HG03571 (cell line): ENCODE measurements around the gene GPR152.

Experiments used
- ATAC-seq: cut with Tn5 transposase; IDR thresholded peaks from one replicate; pipeline ENCODE4 v1.9.1; 2021; ENCODE audit not compliant: unreplicated experiment

The GPR152 gene

DNA sequence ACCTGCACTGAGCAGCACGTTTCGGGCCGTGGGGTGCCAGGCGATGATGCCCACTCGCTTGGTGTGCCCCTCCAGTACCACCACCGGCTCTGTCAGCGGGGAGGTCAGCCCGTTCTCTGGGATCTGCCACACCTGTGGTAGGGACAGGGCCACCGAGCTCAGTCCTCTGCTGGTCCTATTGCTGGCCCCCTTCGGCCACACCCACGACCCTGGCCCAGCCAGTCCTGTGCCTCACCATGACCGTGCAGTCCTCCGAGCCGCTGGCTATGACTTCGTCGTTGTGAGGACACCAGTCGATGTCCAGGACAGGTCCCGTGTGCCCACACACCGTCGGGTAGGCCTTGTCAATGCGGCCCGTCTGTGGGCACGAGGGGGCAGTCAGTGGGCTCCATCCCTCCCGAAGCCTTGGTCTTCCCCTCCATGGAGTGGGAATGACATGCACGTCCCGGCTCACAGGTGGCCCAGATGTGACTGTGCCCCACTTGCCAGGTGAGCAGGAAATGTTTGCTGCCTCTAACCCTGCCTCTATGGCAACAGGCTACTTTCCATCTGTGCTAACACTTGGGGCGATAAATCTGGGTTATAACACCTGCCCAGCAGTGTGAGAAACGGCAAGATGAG, 10.7 kb downstream of the GPR152 start:
- no peak for ATAC-seq

DNA sequence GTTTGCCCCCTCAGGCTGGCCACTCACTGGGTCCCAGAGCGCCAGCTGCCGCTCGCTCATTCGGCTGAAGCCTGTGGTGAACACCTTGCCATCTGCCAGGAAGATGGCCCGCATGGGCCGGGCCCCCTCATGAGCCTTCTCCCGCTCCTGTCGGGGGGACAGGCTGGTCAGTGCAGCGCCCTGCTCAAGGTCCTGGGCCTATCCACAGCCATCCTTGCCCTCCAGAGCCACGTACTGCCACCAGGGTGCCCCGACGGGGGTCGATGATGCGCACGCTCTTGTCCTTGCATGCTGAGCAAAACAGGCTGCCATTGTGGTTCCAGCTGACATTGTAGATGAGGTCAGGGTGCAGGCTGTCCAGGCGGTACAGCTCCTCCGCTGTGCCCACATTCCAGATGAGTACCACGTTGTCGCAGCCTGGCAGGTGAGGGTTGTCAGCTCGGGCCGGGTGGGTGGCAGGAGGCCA, 11.4 kb downstream of the GPR152 start:
- no peak for ATAC-seq

DNA sequence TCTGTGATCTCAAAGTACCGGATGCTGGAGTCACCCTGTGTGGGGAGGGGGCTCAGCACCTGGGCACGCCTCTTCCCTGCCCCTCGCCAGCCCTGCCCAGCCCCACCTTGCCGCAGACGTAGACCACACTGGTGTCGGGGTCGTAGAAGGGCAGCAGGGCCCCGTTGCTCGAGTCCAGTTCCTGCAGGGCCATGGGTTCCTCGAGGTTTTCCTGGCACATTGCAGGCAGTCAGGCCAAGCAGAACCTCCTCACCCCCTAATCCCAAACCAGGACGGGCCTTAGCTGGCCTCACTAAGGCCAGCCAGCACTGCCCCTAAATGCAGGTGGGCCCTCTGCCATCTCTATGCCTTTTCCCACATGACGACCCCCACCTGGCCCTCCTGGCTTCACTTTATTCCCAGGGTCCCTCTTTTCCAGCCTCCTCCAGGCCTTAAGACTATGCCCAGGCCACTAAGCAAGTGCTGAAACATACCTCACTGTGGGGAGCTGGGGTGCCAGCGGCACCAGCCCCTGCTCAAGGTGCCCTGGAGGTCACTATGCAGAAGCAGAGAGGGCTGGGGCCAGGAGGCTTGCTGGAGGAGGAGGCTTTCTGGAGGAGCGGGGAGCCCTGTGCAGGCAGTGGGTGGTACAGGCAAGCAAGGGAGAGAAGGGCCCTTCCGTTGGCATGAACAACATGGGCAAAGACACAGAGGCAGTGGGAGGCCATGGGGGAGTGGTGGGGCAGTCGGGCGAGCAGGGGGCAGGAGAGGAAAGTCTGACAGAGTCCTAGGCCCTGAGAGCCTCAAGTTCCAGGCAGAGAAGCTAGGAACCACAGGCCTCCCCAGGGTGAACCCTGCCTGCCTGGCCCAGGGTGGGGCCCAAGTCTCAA, 12.1 kb downstream of the GPR152 start:
- no peak for ATAC-seq

- no peak for ATAC-seq
Measured at GRCh38 chr11:67439321-67440228, 13.0 kb downstream of the GPR152 start.

DNA sequence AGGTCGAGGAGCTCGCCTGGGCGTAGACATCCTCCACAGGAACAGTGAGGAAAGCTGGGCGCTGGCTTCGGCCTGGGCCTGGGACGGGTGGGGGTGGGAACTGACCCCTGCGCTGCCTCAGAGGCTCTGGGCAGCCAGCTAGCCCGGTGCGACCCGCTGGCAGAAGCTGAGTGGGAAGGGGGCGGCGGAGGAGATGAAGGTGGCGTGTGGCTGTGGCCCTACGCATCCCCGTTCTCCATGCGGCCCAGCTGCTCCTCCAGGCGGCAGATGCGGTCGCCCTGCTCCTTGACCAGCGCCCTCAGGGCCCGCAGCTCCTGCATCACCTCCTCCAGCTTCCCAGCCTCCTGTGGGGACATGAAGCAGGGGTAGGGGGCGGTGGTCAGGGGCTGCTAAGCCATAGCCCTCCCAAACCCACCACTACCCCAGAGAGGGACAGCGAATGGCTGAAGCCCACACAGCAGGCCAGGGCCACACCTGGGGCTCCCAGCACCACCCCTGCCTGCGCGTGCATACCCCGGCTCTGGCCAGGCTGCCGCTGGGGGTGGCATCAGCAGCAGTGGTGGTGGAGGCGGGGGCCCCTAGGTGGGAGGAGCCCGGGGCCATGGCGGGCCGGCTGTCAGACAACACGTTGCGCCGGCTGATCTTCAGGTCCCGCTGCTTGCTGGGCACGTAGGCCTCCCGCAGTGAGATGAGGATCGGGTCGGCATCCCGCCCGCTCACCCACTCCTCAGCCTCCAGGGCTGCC, 14.2 kb downstream of the GPR152 start:
- no peak for ATAC-seq

GRCh38 chr11:67437809-67438157, 14.7 kb downstream of the GPR152 start:
- ATAC-seq, result no peak

- no peak for ATAC-seq
Measured at GRCh38 chr11:67437082-67437808, 15.3 kb downstream of the GPR152 start, which contains the start of gene PTPRCAP. Gene PTPRCAP (minus strand): TSS chr11:67437682. CDS start chr11:67437619, 63 bp downstream.

- ATAC-seq, result peak; percentile 31
Measured at GRCh38 chr11:67436459-67437081, 16.0 kb downstream of the GPR152 start.

DNA sequence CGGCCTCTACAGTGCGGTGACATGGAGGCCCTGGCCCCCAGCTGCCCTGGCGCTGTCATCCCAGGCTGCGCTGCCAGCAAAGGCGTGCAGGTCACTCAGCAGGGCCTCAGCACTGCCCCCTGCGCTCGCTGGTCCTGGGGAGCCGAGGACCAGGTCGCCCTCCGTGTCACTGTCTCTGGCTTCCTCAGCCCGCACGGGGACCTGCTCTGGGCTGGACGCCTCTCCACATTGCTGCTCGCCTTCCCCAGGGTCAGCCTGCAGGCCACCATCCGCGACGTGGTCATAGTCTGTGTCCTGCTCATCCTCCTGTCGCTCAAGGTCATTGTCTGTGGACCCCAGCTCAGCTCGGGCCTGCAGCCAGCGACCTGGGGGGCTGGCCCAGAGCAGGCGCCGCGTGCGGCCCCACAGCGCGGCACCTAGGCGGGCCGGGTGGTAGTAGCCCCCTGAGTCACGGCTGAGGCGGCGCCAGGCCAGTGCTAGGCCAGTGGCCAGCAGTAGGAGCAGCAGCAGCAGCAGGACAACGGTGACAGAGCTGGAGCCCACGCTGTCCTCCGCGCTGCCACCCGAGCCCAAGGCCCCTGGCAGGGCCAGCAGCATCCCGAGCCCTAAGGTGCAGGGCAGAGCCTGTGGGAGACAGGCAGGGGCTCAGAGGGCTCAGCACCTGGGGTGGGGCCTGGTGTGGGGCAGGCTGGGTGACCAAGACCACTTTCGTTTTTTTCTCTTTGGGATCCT, 16.6 kb downstream of the GPR152 start:
- ATAC-seq, result peak; percentile 2

GRCh38 chr11:67435031-67435726, 17.4 kb downstream of the GPR152 start:
- no peak for ATAC-seq

DNA sequence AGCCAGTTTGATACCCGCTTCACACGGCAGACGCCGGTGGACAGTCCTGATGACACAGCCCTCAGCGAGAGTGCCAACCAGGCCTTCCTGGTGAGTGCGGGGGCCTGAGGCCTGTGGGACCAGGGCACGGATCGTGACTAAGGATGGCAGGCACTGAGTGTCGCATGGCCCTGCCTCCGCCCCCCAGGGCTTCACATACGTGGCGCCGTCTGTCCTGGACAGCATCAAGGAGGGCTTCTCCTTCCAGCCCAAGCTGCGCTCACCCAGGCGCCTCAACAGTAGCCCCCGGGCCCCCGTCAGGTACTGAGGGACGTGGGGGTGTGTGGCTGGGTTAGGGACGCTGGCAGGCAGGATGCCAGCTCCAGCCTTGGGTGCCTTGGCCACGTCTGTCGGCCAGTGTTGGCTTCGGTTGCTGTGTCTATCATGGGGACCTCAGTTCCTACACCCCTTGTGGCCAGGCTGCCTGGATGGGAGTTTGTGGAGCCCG, 18.1 kb downstream of the GPR152 start:
- ATAC-seq, result no peak

DNA sequence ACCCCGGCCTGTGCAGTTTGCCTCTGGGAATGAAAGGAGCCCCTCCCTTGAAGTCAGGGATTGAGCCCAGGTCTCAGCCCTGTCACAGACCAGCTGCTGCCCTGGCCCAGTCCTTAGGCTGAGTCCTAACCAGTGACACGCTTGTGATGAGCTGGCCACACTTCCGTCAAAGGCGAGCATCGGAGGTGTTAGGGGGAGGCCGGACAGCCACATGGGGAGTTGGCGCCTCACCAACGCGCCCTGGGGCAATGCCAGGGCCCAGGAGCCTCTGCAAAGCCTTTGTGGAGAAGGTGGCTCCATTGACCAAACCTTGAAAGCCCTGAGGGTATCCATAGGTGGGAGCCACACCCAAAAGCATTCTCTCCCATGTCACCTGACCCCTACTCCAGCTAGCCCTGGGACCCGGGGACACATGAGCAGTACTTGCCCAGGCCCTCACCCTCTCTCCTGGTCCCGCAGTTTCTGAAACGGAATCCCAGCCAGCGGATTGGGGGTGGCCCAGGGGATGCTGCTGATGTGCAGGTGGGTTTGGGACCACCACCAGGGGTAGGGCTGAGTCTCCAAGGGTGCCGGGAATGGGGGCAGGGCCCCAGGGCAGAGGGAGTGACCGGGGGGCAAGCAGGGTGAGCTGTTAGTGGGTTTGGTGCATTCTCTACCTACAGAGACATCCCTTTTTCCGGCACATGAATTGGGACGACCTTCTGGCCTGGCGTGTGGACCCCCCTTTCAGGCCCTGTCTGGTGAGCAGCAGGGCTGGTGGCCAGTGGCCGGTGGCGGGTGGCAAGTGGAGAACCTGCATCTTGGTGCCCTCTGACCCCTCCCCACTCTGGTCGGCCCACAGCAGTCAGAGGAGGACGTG, 18.8 kb downstream of the GPR152 start:
- no peak for ATAC-seq

GRCh38 chr11:67432655-67433349, 19.7 kb downstream of the GPR152 start:
- ATAC-seq, result no peak

DNA sequence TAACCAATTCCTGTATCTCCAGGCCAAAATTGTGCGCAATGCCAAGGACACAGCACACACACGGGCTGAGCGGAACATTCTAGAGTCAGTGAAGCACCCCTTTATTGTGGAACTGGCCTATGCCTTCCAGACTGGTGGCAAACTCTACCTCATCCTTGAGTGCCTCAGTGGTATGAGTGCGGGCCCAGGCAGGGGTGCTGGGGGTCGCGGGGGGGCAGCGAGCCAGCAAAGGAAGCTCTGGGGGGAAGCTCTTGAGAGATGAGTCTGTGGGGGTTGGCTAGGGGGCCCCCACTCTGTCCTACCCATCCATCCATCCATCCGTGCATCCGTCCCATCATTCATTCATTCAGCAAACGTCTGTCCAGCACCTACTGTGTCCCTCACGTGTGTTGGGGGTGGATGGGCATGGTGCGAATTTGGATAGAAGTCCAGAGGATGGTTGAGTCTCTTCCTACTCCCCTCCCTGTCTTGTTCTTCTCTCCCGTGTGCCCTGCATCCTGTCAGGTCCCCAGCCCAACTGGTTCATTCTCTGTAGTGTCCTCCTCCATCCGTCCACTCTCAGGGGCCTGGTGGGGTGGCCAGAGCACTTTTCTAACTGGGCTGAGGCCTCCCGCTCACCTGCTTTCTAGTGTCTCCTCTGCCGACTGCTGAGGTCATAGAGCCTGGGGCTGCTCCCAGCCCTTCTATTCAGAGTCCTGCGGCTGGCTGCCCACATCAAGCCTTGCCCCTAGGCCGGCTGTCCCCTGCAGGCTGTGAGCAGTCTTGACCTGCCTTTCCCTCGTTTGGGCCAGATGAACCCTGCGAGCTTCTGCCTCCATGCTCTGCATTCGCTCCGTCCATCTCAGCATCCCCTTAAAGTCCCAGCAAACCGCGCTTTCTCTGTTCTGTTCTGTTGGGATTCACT, 20.9 kb downstream of the GPR152 start:
- no peak for ATAC-seq

DNA sequence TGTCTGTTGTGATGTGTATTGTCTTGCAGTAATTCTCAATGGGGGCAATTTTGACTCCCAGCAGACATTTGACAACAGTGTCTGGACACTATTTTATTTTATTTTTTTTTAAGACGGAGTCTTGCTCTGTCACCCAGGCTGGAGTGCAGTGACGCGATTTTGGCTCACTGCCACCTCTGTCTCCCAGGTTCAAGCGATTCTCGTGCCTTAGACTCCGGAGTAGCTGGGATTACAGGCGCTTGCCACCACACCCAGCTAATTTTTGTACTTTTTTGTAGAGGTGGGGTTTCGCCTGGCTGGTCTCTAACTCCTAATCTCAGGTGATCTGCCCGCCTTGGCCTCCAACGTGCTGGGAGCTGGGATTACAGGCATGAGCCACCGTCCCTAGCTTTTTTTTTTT, 22.8 kb downstream of the GPR152 start:
- no peak for ATAC-seq
